Fibroblast of skin of scalp (primary cell): ENCODE measurements around the gene TBL1X.
A peak's percentile ranks its signal among the peaks of the same experiment; 100 is the strongest.

ENCODE experiments used
- DNase-seq: peaks from one replicate; pipeline ENCODE4 v3.0.0-alpha.2; 2013

The TBL1X gene

DNA sequence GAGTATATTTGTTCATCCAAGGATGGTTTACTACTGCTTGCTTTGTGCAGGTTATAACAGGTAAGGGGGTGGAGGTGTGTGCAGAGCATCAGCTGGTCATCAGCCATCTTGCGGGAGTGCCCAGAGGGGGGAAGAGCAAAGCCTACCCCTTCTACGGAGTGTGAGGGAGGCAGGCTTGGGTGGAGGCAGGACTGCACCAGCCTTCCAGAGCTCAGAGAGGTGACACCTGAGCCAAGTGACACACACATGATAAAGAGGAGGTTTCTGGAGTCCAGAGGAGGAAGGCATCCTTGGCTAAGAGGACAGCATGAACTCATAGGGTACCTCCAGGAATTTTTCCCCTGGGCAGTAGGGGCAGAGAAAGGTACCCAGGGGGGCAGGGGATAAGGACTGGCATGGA, 126.6 kb downstream of the TBL1X start:
- no peak for DNase-seq

DNA sequence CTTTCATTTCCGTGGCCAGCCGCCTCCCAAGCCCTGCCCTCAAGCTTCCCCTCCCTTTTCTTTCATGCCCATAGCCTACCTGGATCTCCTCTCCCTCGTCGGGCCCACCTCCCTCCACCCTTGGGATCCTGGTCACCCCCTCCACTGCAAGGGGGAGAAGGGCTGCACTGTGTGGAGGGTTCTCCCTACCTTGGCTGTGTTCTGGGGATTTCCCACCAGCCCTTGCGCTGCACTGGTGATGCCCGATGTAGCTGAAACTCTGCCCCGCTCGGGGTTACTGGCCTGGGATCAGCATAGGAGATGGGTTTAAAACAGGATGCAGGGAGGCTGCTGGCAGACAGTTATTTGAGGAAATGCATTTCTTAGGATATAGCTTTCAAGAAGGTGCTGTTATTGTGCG, 128.9 kb downstream of the TBL1X start:
- no peak for DNase-seq

DNA sequence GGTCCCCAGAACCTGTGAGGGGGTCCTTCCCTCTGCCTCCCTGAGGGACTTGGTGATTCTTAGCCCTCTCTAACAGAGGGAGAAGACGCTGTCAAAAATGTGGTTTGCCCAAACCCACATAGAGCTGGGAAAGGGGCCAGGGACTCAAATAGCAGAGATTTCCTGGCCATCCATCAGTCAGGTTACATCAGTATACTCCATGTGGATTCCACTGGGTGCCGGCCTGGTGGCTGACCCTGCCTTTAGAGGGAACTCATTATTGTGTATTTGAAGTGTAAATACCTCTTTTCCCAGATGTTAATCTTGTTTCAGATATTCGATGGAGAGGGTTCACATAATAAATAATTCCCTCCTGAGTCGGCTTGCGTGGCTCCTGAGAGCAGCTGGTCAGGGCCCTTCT, 130.3 kb downstream of the TBL1X start:
- DNase-seq, result peak; percentile 78

DNA sequence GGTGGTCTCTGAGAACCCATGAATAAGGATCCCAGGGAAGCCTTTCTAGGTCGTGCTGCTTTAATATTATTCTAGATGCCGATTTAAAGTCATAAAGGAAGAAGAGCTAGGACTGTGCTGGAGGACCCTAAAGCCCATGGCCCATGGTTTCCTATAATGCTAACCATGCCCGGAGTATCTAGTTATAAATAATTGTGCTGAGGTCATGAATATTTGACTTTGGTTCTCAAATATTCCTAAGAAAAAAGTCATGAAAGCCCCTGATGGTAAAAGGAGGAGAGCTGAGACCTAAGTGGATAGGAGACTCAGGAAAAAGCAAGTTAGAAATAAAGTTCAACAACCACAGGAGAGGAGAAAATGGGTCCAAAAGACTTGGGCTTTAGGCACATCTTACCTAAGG, 132.0 kb downstream of the TBL1X start:
- DNase-seq, result no peak

DNA sequence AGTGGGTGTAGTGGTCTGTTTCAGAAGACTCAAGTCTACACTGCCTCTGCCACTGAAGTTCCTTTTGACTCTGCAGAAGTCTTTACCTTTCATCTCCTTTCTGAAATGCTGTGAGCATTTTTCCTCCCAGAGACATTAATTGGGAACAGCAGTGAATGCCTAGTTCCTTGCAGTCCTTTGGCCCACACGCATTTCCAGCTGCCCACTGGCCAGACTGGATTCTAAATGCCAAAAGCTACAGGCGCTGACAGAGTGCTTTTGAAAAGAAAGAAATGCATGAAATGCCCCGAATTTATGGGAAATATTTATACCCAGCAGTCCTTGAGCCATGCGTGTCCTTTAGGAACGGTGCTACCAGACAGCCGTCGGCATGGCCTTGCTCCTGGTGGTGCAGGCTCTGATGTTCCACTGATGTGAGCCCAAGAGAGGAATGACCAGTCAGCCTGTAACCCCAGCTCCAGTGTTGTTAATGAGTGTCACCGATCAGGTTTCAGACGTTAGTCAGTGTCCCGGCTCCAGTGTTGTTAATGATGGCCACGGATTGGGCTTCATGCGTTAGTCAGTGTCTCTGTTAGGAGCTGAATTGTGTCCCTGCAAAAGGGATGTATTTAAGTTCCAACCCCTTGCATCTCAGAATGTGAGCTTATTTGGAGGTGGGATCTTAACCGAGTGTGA, 132.6 kb downstream of the TBL1X start:
- peak; percentile 45 for DNase-seq

DNA sequence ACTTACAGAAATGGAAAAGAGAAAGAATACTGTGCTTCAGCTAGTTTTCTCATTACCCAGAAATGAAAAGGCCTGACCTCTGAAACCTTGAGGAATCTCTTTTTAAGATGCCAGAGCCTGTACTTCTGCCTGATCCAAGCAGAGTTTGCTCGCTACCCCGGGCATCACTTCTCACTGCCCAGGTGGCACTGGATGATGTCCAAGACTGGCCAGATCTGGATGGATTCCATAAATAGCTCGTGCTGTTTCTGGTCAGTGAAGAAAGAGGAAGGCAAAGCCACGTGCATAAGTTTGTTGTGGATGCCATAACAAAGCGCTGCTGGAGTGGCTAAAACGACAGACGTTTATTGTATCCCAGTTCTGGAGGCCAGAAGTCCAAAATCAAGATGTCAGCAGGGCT, 133.5 kb downstream of the TBL1X start:
- DNase-seq, result no peak

DNA sequence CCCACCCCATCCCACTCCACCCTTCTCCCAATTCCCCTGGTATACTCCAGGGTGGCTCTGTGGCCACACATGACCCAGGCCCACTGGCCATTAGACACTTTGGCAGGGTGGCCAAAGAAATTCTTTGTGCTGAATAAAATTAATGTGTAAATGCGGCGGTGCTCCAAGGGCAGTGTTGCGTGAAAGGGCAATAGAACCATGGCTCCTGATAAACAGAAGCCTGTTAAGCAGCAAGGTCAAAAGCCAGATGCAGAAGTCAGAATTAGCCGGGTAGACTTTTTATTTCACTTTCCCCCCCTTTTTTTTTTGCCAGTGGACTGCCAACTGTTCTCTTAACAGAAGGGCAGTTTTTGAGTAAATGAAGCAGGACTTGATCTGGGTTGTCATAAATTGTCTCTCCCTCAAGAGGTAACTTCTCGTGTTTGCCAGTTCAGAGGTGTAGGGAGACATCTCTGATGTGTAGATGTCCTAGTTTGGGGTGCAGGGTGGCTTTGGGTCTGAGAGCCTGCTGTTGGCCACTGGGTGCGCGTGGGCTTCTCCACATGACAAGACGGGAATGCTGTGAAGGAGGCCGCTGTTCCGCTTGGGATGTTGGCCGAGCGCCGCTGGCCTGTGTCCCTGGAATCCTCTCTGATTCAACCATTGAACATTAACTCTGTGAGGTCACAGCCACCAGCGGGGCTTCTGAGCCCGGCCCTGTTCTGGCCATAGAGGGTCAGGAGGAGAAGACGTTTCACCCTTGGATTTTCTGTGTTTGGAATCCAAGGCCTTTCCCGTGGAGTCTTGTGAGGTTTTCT, 139.5 kb downstream of the TBL1X start:
- no peak for DNase-seq

DNA sequence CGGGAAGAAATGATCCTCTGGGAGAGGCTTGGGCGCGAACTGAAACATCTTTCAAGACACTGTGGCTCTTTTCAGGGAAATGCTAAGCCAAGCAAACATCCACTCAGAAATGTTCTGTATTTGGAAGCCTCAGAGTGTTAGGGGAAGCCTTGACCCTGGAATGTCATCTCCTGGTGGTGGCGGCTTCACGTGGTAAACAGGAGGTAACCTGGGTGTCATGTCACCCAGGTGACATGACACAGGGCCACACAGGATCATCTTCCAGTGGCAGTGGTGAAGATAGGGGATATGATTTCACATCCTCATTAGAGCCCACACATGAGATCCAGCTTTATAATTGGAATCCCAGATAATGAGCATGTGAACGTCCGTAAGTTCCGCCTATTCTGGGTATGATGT, 140.0 kb downstream of the TBL1X start:
- DNase-seq, result no peak

DNA sequence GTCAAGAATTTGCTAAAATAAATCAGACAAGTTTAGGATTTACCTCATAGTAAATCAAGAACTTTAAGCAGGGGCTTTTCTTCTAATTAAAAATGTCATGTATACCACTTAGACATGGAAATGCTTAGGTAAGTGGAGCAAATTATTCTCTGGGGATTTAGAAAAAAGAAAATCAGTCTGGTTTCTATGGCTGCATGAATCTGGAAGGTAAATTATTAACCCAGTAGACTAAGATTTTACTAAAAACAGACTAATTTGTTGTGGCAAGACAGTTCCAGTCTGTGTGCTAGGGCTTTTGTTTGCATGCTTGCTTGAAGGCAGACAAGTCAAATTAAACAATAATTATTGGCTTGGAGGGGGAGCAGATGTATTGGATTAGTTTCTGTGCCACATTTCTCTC, 140.6 kb downstream of the TBL1X start:
- no peak for DNase-seq

DNA sequence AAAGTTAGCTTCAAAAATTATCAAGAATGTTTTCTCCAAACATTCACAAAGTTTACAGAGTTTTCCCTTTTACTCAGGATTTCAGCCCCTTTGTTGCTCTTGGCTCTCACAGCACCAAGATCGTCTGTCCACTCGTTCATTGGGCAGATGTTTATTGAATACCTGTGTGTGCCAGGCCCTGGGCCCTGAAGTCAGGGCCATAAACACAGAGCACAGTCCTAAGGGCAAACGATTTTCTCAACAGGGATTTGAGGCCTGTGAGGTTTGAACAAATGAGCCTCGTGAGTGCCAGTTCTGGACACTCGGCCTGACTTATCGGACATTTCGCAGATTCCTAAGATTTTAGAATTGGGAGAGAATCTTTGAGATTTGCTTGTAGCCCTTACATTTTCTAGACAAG, 142.1 kb downstream of the TBL1X start:
- no peak for DNase-seq

DNA sequence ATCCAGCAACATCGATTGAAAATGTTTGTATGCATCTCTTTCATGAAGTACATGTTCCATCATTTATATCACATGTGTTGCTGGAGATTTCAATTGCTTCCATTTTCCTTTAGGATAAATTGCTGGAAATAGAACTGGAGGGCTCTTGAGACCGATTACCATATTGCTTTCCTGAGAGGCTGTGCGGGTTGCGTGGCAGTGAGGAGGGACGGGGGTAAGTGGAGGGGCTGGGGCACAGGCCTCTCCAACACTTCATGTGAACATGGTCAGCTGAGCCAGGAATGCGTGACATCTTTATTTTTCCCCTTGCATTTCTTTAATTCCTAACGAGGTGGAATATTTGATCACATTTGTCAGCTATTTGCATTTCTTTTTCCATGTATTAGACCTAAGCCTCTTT, 144.6 kb downstream of the TBL1X start:
- no peak for DNase-seq

DNA sequence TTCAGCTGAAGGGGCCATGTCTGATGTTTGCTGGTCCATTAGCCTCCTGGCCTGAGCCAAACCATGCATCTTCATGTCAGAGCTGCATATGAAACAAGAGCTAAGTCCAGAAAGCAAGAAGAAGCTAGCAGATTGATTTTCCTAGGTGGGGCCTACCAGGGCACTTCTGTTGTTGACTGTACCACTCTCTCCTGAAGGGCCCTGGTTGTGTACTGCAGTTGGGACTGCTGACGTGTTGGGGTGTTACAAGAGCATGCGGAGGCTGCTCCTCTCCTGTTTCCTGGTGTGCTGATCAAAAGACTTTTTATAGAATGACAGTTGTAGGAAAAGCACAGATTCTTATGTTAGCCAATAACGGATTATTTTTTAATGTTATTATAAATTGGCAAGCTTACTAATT, 145.1 kb downstream of the TBL1X start:
- no peak for DNase-seq

DNA sequence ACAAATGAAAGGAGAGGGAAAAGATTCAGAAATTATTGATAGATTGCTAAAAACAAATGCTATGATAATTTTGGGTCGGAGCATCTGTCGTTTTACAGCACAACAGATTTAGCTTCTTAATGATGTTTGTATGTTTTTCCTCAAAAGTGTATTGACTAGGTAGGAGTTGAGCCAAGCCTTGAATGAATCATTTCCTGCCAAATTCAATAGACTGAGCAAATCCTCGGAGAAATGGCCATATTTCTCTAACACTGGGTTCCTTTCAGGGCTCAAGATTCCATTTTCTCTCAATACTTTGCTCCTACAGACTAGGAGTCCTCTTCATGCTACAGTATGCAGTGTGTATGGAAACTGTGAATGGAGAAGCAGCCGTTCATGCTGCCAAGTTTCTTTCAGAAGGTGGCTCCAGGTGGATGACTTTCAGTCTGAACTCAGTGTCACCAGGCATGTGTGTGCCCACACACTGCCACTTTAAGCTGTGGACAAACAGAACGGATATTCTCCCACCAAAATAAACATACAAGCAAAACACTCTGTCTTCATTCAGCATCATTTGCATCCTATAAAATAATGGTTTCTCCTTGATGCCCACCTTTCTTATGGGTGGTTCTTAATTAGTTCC, 146.0 kb downstream of the TBL1X start:
- DNase-seq, result no peak

DNA sequence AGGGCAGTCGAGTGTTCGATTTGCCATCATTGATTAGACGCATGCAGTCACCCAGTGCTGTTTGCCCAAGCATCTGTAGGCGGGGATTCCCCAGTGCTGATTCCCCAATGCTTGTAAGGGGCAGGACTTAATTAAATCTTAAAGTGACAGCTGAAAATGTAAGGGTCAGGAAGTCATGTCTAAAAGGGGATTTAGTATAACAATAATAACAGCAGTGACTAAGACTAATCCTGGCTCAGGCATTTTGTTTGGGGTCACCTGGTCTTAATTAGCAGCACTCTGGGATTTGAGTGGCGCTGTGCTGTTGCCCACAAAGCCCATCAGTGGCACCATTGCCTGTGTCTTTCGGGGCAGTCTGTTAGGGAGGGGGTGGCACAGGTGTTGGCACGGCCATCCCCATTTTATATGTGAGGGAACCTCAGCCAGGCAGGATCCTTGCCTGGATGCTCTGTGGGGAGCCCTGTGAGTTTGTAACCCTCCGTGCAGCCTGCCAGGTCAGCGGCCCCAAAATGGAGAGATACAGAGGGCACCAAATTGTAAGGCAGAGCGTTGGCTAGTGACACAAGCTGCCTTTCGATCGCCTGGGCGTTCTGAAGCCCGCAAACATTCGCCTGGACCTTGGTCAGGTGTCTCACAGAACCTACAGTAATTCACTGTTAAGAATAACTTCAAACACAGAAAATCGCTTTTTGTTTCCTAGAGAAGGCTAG, 146.7 kb downstream of the TBL1X start:
- peak; percentile 13 for DNase-seq

DNA sequence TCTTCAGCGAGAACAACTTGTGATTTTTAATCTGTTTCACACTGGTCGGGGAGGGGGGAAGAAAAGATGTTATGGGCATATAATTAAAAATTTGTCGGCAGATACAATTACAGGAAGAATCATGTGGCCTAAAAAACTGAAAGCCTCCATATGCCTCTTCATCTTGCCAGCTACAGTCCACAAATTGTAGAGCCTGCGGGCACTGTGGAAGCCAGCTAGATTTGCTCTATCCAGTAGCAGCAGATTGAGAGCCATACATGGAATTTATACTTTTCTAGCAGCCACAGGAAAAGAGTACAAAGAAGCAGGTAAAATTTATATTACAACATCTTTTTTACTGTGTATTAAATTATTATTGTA, 147.3 kb downstream of the TBL1X start:
- DNase-seq, result no peak

DNA sequence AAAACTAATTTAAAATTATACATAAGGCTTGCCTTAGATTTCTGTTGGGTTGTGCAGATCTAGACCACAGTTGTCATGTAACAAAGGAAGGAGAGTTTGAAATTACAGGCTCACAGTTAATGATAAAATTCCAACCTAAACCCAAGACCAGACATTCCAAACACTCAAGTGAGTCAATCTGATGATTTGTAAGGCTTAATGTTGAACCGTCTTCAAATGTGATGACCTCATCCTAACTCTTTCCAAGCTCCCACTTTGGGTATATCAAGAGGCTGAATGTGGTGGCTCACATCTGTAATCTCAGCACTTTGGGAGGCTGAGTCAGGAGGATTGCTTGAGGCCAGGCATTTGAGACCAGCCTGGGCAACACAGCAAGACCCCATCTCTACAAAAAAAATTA, 149.2 kb downstream of the TBL1X start:
- DNase-seq, result peak; percentile 72

DNA sequence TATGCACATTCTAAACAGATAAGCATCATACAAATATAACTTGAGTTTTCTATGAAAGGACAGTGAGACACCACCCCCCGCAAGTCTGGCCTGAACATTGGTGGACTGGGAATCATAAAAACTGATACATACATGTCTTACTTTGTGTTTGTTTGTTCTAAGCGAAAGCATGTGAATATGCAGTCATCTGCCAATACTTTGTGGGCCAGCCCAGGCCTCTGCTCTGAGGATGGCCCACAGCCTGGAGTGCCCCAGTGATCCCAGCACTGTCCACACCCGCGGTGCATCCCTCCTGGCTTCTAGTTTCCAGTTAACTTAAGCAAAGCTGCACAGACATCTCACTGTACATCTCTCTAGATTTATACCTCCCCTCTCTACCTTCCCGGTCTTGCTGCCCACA, 154.3 kb downstream of the TBL1X start:
- no peak for DNase-seq

DNA sequence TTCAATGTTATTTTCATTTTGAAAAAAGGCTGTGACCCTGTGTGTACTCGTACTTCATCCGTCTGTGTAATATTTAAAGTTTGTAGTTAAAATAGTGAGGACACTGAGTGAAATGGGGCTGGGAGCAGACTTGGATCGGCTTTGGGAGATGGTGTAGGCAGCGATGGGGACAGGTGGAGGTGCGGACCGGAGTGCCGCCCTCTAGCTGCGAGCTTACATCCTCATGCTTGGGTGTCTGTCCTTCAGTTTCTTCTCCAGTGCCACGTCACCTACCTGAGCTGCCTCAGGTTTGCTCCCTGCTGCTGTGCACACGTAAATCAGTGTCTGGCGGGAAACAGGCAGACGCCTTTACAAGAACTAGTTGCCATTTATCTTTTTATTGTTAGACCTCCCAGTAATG, 154.7 kb downstream of the TBL1X start:
- DNase-seq, result no peak

DNA sequence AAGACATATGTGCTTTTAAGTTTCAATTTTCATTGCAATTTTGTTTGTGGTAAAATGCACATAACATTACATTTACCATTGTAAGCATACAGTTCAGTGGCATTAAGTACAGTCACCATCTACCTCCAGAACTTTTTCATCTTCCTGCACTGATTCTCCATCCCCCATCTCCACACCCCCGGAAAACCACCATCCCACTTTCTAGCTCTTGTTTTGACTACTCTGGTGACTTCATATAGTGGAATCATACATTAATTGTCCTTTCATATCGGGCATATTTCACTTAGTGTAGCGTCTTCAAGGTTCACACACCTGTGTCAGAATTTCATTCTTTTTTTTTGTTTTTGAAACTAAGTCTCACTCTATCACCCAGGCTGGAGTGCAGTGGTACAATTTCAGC, 157.3 kb downstream of the TBL1X start:
- no peak for DNase-seq

DNA sequence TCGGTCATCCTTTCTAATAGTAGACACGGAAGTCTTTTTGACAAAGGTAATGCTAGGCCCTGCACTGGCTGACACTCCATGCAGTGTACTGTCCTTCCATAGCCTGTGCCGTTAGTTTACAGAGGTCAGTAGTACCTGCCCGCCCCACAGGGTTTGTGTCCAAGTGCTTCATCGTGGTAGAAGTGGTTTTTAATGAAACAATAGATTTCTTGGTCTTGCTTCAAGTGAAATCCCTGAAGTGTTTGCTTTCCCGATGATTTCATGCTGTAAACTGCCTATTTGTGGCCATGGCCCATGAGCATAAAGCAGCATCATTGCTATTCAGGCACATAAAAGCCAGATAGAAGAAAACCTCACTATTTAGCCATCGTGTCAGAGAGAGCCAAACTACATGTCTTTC, 161.5 kb downstream of the TBL1X start:
- DNase-seq, result peak; percentile 5

DNA sequence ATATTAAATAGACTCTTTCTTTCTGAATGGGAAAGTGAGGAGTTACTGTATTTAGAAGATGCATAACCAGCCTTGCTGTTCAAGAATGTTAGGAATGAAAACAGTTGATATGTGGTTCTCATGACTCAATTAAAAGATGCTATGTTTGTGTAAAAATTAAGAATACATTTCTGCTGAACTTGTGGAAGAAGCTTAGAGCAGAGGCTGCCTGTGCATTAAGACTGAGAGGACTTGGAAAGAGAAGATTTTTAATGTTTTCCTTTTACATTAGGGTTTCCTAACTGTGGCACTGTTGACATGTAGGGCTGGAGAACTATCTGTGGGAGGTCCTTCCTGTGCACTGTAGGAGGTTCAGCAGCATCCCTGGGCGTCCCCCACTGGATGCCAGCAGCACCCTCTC, 163.1 kb downstream of the TBL1X start:
- DNase-seq, result peak; percentile 57

DNA sequence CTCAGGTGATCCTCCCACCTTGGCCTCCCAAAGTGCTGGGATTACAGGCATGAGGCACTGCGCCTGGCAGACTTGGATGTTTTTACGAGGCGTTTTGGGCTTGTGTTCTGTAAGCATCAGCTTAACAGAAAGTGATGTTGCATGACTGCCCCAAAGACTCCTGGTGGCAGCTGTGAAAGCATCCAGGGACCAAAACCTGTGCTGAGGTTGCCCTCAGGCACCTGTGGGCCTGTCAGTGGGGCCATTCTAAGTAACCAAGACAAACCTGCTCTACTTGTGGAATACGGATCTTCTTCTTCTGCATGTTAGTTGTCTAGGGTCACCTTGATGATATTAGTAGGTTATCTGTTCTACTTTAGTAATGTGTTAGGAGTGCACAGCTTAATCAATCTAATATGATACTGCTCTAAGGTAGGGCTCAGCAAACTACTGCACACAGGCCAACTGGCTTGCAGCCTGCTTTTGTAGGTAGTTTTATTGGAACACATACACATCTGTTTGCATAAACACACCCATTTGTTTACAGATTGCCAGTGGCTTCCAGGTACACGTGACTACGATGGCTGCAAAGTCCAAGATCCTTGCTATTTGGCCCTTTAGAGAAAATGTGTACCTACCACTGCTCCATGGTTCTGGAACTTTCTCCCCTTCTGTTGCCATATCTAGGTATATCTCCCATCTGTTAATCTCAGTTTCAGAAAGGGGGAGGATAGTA, 164.1 kb downstream of the TBL1X start:
- DNase-seq, result no peak

DNA sequence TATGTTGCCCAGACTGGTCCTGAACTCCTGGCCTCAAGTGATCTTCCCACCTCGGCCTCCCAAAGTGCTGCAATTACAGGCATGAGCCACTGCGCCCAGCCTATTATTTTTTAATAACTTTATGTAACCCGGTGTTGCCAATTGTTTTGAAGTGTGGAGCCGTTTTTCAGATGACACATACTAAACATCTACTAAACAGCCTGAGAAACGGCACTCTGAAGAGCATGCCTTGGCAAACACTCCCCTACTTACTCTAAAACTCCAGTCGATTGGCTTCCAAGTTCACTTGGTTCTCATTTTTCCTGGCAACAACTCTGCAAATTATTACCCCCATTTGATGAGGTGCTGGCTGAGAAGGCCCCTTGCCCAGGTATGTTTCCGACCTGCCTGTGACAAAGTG, 169.7 kb downstream of the TBL1X start:
- no peak for DNase-seq
